H1 (cell line): ENCODE results near the gene RPTOR. TPM values are rescaled to one million over a fixed set of nuclear protein-coding genes. Genes with fewer than 3 reads are reported as not detected.

ENCODE experiments used
- CTCF ChIA-PET: fragments of 300-600 bp; sonication (Branson Sonifier 250); formaldehyde crosslinking; loops from one replicate; lab custom pipeline; 2021; ENCODE audit not compliant: partially characterized antibody; lab: Charles Lee
- POLR2A ChIA-PET: fragments of 300-600 bp; sonication (Branson Sonifier 250); formaldehyde crosslinking; loops from one replicate; lab custom pipeline; 2021; ENCODE audit warnings: inconsistent platforms; ENCODE audit not compliant: partially characterized antibody; lab: Charles Lee
- DNase-seq, 2 experiments: peaks; one replicate each; pipeline versions ENCODE4 v3.0.0 to v3.0.0-alpha.2; 2010 to 2022; ENCODE audit warnings: low spot score in 2 of 2, low read depth in 1 of 2, mixed read lengths in 1 of 2
- FAIRE-seq: peaks from 2 replicates; lab custom pipeline; 2011; peaks lifted over from hg19 to GRCh38; lab: Jason Lieb, UNC
- H2AFZ ChIP-seq: 2 replicates; pipeline ENCODE4 v1.8.1; 2012; ENCODE audit warnings: low read length, inconsistent platforms
- H2AK5ac ChIP-seq: 2 replicates; pipeline ENCODE4 v1.6.1; 2013; ENCODE audit warnings: low read depth, low read length
- H2BK120ac ChIP-seq: replicated peaks from 2 replicates; pipeline ENCODE3; 2013; ENCODE audit warnings: low read depth, low read length, inconsistent platforms
- H2BK12ac ChIP-seq: 2 replicates; pipeline ENCODE4 v1.6.1; 2013; ENCODE audit warnings: low read depth, low read length
- H2BK15ac ChIP-seq: 2 replicates; pipeline ENCODE4 v1.6.1; 2013; ENCODE audit warnings: low read length
- H2BK20ac ChIP-seq: 2 replicates; pipeline ENCODE4 v1.6.1; 2013; ENCODE audit warnings: low read length
- H2BK5ac ChIP-seq: 2 replicates; pipeline ENCODE4 v1.6.1; 2013; ENCODE audit warnings: low read depth, low read length
- H3K14ac ChIP-seq: 2 replicates; pipeline ENCODE4 v1.6.1; 2013; ENCODE audit warnings: inconsistent platforms; ENCODE audit not compliant: insufficient read length
- H3K18ac ChIP-seq: 2 replicates; pipeline ENCODE4 v1.6.1; 2013; ENCODE audit warnings: low read length; ENCODE audit errors: extremely low read depth
- H3K23ac ChIP-seq: 2 replicates; pipeline ENCODE4 v1.6.1; 2013; ENCODE audit warnings: inconsistent platforms; ENCODE audit not compliant: insufficient read length
- H3K23me2 ChIP-seq: 2 replicates; pipeline ENCODE4 v1.6.1; 2013; ENCODE audit warnings: low read depth, low read length
- H3K27ac ChIP-seq: 2 replicates; pipeline ENCODE4 v1.6.1; 2011; ENCODE audit warnings: low read depth, low read length, inconsistent platforms
- H3K27me3 ChIP-seq, 4 experiments: replicated peaks in 1 of 4; 1 replicate in 1 of 4; 2 replicates in 3 of 4; pipeline versions ENCODE4 v1.6.1 to v1.8.1; 2011 to 2013; ENCODE audit warnings: low read length in 3 of 4, mild to moderate bottlenecking in 3 of 4, inconsistent platforms in 2 of 4, mixed read lengths in 2 of 4, moderate library complexity in 1 of 4; ENCODE audit not compliant: control insufficient read depth in 3 of 4, insufficient read depth in 3 of 4; ENCODE audit errors: extremely low read depth in 1 of 4
- H3K36me3 ChIP-seq, 4 experiments: 2 replicates each; pipeline versions ENCODE4 v1.6.1 to v1.8.1; 2011 to 2013; ENCODE audit warnings: mild to moderate bottlenecking in 4 of 4, low read length in 3 of 4, moderate library complexity in 2 of 4, control low read depth in 1 of 4, inconsistent platforms in 1 of 4; ENCODE audit not compliant: insufficient read depth in 4 of 4, control insufficient read depth in 2 of 4
- H3K4ac ChIP-seq: replicated peaks from 2 replicates; pipeline ENCODE3; 2013; ENCODE audit warnings: low read length, low read depth, mixed read lengths, inconsistent platforms; ENCODE audit not compliant: insufficient read length
- H3K4me1 ChIP-seq, 4 experiments: replicated peaks in 1 of 4; 1 replicate in 1 of 4; 2 replicates in 3 of 4; pipeline versions ENCODE4 v1.6.1 to v1.8.1; 2011 to 2013; ENCODE audit warnings: low read length in 3 of 4, inconsistent platforms in 2 of 4, mixed read lengths in 1 of 4; ENCODE audit not compliant: insufficient read depth in 4 of 4, control insufficient read depth in 3 of 4
- H3K4me2 ChIP-seq, 2 experiments: 2 replicates each; pipeline versions ENCODE4 v1.6.1 to v1.8.1; 2011 to 2013; ENCODE audit warnings: low read depth in 2 of 2, low read length in 2 of 2, control low read depth in 1 of 2, inconsistent platforms in 1 of 2, mild to moderate bottlenecking in 1 of 2; ENCODE audit not compliant: insufficient read depth in 1 of 2
- H3K4me3 ChIP-seq, 4 experiments: fragments of 200-600, 300-600 bp in 1 of 4; sonication (generic), shearing (Covaris generic), sonication (Bioruptor Twin) in 1 of 4; 2 replicates each; pipeline versions ENCODE4 v1.5.1 to v1.8.1; 2011 to 2016; ENCODE audit warnings: low read length in 4 of 4, low read depth in 3 of 4, control low read depth in 2 of 4, inconsistent platforms in 2 of 4, mild to moderate bottlenecking in 2 of 4, mixed read lengths in 1 of 4, moderate library complexity in 1 of 4; ENCODE audit not compliant: insufficient read depth in 2 of 4; ENCODE audit errors: extremely low read depth in 1 of 4
- H3K56ac ChIP-seq: replicated peaks from 2 replicates; pipeline ENCODE3; 2013; ENCODE audit warnings: low read depth, mild to moderate bottlenecking, mixed read lengths, low read length, inconsistent platforms; ENCODE audit not compliant: insufficient read length
- H3K79me1 ChIP-seq: 2 replicates; pipeline ENCODE4 v1.6.1; 2013; ENCODE audit warnings: low read depth, low read length, control low read depth
- H3K79me2 ChIP-seq, 2 experiments: 2 replicates each; pipeline versions ENCODE4 v1.6.1 to v1.8.1; 2012 to 2013; ENCODE audit warnings: low read length in 2 of 2, mild to moderate bottlenecking in 2 of 2, inconsistent platforms in 1 of 2; ENCODE audit not compliant: insufficient read depth in 2 of 2, control insufficient read depth in 1 of 2
- H3K9ac ChIP-seq, 4 experiments: replicated peaks in 1 of 4; 1 replicate in 1 of 4; 2 replicates in 3 of 4; pipeline versions ENCODE4 v1.6.1 to v1.8.1; 2011 to 2013; ENCODE audit warnings: low read depth in 3 of 4, low read length in 3 of 4, control low read depth in 2 of 4, mild to moderate bottlenecking in 2 of 4, moderate library complexity in 2 of 4, inconsistent platforms in 1 of 4; ENCODE audit errors: extremely low read depth in 1 of 4
- H3K9me3 ChIP-seq, 2 experiments: 2 replicates each; pipeline versions ENCODE4 v1.6.1 to v1.8.1; 2012 to 2013; ENCODE audit warnings: mild to moderate bottlenecking in 2 of 2, moderate library complexity in 2 of 2, control low read depth in 1 of 2, inconsistent platforms in 1 of 2, low read depth in 1 of 2, low read length in 1 of 2, mixed read lengths in 1 of 2; ENCODE audit not compliant: insufficient read depth in 2 of 2
- H4K20me1 ChIP-seq, 2 experiments: replicated peaks in 1 of 2; 2 replicates each; pipeline versions ENCODE3 to v1.8.1; 2011 to 2013; ENCODE audit warnings: inconsistent platforms in 2 of 2, low read length in 2 of 2, mild to moderate bottlenecking in 1 of 2; ENCODE audit not compliant: insufficient read depth in 2 of 2, control insufficient read depth in 1 of 2
- H4K5ac ChIP-seq: 2 replicates; pipeline ENCODE4 v1.6.1; 2013; ENCODE audit warnings: low read length, low read depth, mixed read lengths, inconsistent platforms; ENCODE audit not compliant: insufficient read length
- H4K8ac ChIP-seq: 2 replicates; pipeline ENCODE4 v1.8.0; 2013; ENCODE audit warnings: mild to moderate bottlenecking, moderate library complexity, low read length, inconsistent platforms; ENCODE audit not compliant: insufficient read depth; ENCODE audit errors: extremely low read depth
- H4K91ac ChIP-seq: replicated peaks from 2 replicates; pipeline ENCODE3; 2013; ENCODE audit warnings: low read length, mixed read lengths, inconsistent platforms; ENCODE audit not compliant: insufficient read length
- CTCF ChIP-seq, 3 experiments: IDR thresholded peaks; 1 replicate in 2 of 3; 2 replicates in 1 of 3; pipeline versions ENCODE4 v1.5.1 to v1.6.1; 2011; ENCODE audit warnings: low read length in 3 of 3, mild to moderate bottlenecking in 3 of 3, inconsistent platforms in 2 of 3, low read depth in 1 of 3, moderate library complexity in 1 of 3; ENCODE audit not compliant: insufficient read depth in 1 of 3; ENCODE audit errors: control extremely low read depth in 1 of 3
- RAD21 ChIP-seq, 2 experiments: IDR thresholded peaks in 1 of 2; conservative IDR thresholded peaks in 1 of 2; 2 replicates each; pipeline ENCODE4 v1.6.1; 2011; ENCODE audit warnings: low read depth in 2 of 2, low read length in 2 of 2, improper control_type of control experiment in 1 of 2, inconsistent platforms in 1 of 2, mild to moderate bottlenecking in 1 of 2, moderate library complexity in 1 of 2
- SP4 ChIP-seq: IDR thresholded peaks from 2 replicates; pipeline ENCODE4 v1.6.1; 2012; ENCODE audit warnings: low read length, inconsistent platforms
- WGBS, 2 experiments: shearing (Covaris generic) in 1 of 2; methylation state at CpG; one replicate each; pipeline versions ENCODE4 v1.1.6 to v1.1.7; 2013 to 2015; ENCODE audit warnings: low lambda C conversion rate in 2 of 2, mixed read lengths in 2 of 2, inconsistent platforms in 1 of 2, low coverage in 1 of 2, missing lambda C conversion rate in 1 of 2; ENCODE audit not compliant: insufficient replicate concordance in 2 of 2, insufficient coverage in 1 of 2, insufficient read length in 1 of 2; ENCODE audit errors: extremely low coverage in 1 of 2, missing lambda C conversion rate in 1 of 2; 5-methylcytosine and 5-hydroxymethylcytosine counted together
- polyA plus RNA-seq, 7 experiments: library from polyadenylated mRNA; depleted of rRNA in 3 of 7; stranded (reverse) in 5 of 7; unstranded in 2 of 7; fragments of >200 nt in 5 of 7; fragments of 200-250 nt in 2 of 7; gene quantifications; 1 replicate in 5 of 7; 2 replicates in 1 of 7; 4 replicates in 1 of 7; pipeline versions ENCODE4 v1.2.1 to v1.2.3, GENCODE V29; 2011 to 2013; ENCODE audit warnings: missing spikeins in 2 of 7, mixed read lengths in 2 of 7
- total RNA-seq: library from RNA; stranded (reverse); fragmentation: NEBNext Ultra II Directional; extraction: Animal tissue kit (Norgen Biotek cat#: 25700); gene quantifications from 2 replicates; pipeline ENCODE4 v1.2.1, GENCODE V29; 2021

Gene RPTOR
- total and polyA plus RNA-seq, 2 of the 8 experiments (the other 6 are each of a cell fraction or from before 2014, with no cell fraction given) = 6.9 to 28.7 TPM

- Histone ChIP-seq H3K27ac (no peak overlapping the region), H3K56ac (no peak overlapping the region), H2BK12ac (no peak overlapping the region), H2AFZ (no peak overlapping the region), H2BK15ac (no peak overlapping the region), H3K4ac (no peak overlapping the region), H3K18ac (no peak overlapping the region), H4K91ac (no peak overlapping the region), H3K23me2 (no peaks in the 10 kb centered on the region), H3K79me1 (no peaks in the 10 kb centered on the region), H3K27me3 (no peaks in the 10 kb centered on the region), H3K36me3 (no peaks in the 10 kb centered on the region), H4K8ac (no peak overlapping the region), H3K4me3 (no peak overlapping the region), H2BK20ac (no peak overlapping the region), H3K23ac (no peak overlapping the region), H3K9me3 (no peaks in the 10 kb centered on the region), H3K4me2 (no peak overlapping the region), H2AK5ac (no peak overlapping the region), H2BK120ac (no peak overlapping the region), H3K79me2 (no peaks in the 10 kb centered on the region), H3K9ac (no peak overlapping the region), H3K4me1 (no peaks in the 10 kb centered on the region), H4K20me1 (peaks cover 0 to 8% of the 10 kb centered on the region in 2 experiments), H3K14ac (no peak overlapping the region), H4K5ac (no peak overlapping the region), H2BK5ac (no peak overlapping the region)
- 92% methylated on average over 16 of the region's 16 CpGs; no CpG with 5 or more reads in 1 of the 2 experiments for WGBS, 2 experiments
- no peak for FAIRE-seq
- CTCF ChIA-PET = interaction anchor here (0.6 to 2.1 kb wide), 6 partner anchors 10 to 570 kb away, joined by 3 to 9 read pairs (median 4); no protein-coding TSS in a partner anchor
- DNase-seq = no peak
- TF ChIP-seq SP4 (no peak), RAD21 (IDR thresholded peaks at IDR 0.05 in 1 of 2, conservative IDR thresholded peaks at IDR 0.05 in 1 of 2; ENCODE audit: low read depth in 2 of 2, low read length in 2 of 2) (peak; percentile 18 to 36; a peak in 2 of 4 replicates), CTCF (IDR thresholded peaks at IDR 0.05; ENCODE audit: control extremely low read depth in 1 of 3, insufficient read depth in 1 of 3, low read depth in 1 of 3, low read length in 3 of 3) (peak in 2 of 3 experiments; percentile 10 to 12; a peak in 2 of 4 replicates)
- POLR2A ChIA-PET = no interaction called here
Measured at GRCh38 chr17:80955671-80956280, 411.1 kb downstream of the RPTOR start.
